GM12892 (cell line): ENCODE measurements around the gene CBFB.

Experiments used
- POLR2A ChIP-seq: IDR thresholded peaks from 2 replicates; pipeline ENCODE4 v1.6.1; 2011; ENCODE audit warnings: low read depth, low read length, control low read depth
- POLR2AphosphoS5 ChIP-seq: IDR thresholded peaks from 2 replicates; pipeline ENCODE4 v1.6.1; 2011; ENCODE audit warnings: low read depth, low read length, control low read depth
- TAF1 ChIP-seq: IDR thresholded peaks from 2 replicates; pipeline ENCODE4 v1.6.1; 2011; ENCODE audit warnings: low read depth, mild to moderate bottlenecking, control low read depth, low read length, borderline replicate concordance

- TF ChIP-seq POLR2A (no peak), POLR2AphosphoS5 (no peak), TAF1 (no peak)
Observed at GRCh38 chr16:67027046-67027445, 1.9 kb upstream of the CBFB start.
